ENCODE data around the gene DGKQ.
A peak's percentile ranks its signal among the peaks of the same experiment; 100 is the strongest.

The DGKQ gene

DNA sequence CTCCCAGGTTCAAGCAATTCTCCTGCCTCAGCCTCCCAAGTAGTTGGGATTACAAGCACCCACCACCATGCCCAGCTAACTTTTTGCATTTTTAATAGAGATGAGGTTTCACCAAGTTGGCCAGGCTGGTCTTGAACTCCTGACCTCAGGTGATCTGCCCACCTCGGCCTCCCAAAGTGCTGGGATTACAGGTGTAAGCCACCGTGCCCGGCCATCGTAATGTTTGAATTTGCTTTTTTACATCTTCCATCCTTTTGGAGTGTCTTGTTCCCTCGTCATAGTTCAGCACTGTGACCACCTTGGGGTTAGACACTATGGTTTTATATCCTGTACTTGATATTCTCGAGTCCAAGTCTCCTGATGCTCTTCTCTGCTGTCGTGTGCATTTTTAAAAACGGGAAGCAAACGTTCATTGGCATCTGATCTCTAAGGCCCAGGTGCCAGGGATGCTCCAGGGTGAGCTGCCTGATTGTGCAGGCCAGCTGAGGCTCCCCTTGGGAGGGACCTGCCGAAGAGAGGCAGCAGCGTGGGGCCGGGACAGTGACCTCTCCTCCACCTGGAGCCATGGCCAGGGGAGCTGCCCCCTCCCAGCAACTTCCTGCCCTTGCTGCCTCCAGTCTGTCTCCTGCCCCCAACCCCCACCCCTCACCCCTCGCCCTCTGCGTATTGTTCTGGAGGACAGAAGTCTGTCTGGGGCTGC is 16.7 kb downstream of the DGKQ start:
- intact Hi-C loops (cut with DNase I): no loop called here
- DNase-seq: peak in 3 of 42 donors; percentile 1 to 29 (median 3)

DNA sequence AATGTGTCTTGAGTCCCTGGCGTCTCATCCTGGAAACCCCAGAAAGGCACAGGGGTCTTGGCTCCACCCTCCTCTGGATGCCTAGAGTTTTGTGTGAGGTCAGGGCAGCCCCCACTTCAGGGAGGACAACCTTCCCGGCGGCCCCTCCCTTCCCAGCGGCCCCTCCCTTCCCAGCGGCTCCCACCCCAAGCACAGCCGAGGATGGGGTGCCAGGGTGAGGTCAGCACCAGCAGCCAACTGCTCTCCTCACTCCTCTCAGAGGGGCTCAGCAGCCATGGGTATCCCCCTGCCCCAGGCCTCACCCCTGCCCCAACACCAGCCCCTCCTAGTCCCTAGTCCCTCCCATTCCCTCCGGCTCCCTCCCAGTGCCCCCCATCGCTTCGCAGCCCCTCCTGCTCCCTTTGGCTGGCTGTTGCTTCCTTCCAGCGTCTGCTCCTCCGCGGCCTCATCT is 17.4 kb downstream of the DGKQ start:
- intact Hi-C loops (cut with DNase I): no loop called here
- DNase-seq: peak in 4 of 42 donors; percentile 2 to 28 (median 7)

DNA sequence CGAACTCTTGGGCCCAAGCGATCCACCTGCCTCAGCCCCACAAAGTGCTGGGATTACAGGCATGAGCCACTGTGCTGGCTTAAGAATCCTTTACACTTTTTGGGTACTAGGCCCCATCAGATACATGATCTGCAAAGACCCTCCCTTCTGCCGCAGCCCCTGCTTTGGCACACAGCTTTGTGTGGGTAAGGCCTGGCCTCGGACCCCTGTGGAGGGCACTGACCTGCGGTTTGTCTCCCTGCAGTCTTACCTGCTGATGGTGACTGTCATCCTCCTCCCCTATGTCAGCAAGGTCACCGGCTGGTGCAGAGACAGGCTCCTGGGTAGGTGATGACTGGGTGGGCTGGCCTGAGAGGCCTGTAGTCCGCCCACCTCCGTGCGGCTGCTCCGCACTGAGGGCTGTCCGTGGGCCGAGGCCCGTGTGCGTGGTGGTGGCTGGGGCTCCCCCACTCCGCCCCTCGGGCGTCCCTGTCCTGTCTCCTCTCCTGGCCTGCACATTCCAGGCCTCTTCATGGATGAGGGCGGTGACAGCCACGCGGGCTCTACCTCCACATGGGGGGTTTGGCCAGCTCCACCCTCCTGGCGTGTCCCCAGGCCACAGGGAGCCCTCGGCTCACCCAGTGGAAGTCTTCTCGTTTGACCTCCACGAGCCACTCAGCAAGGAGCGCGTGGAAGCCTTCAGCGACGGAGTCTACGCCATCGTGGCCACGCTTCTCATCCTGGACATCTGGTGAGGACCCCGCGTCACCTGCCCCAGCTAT is 18.0 kb downstream of the DGKQ start:
- DNase-seq: peak in 5 of 42 donors; percentile 0 to 26 (median 4)
- intact Hi-C loops (cut with DNase I): no loop called here

DNA sequence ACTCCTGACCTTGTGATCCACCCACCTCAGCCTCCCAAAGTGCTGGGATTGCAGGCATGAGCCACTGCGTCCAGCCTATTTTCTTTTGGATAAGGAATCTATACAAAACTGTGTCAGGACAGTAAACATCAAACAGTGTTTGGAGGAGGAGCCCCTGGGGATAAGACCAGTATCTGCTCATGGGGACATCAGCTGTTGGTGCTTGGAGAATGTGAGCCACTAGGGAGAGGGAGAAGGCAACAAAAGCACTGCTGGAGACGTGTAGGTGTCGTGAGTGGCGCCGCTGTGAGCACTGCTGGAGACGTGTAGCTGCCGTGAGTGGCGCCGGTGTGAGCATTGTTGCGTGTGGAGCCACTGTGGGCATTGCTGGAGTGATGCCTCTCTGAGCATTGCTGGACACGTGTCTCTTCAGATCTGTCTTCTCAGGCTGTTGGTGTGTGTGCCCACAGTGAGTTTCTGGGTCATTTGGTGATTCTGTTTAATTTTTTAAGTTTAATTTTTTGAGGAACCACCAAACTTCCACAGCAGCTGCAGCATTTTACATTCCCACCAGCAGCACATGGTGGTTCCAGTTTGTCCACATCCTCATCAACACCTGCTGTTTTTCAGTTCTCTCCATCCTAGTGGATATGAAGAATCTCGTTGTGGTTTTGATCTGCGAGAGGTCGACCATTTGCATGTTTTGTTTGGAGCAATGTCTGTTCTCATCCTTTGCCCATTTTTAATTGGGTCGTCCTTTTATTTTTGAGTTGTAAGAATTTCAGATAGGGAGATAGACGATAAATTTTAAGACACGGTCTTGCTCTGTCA is 19.0 kb downstream of the DGKQ start:
- peak in 7 of 42 donors; percentile 2 to 24 (median 5) for DNase-seq
- intact Hi-C loops (cut with DNase I): no loop called here

DNA sequence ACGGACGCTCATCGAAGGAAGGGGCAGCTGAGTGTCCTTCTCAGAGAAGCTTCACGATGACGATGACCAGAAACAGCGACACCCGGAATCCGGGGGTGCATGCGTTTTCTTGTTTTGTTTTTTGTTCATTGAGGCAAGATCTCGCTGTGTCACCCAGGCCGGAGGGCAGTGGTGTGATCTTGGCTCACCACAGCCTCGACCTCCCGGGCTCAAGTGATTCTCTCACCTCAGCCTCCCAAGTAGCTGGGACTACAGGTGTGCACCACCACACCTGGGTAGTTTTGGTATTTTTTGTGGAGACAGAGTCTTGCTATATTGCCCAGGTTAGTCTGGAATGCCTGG is 19.8 kb downstream of the DGKQ start:
- intact Hi-C loops (cut with DNase I): no loop called here
- peak in 8 of 42 donors; percentile 0 to 15 (median 2) for DNase-seq

DNA sequence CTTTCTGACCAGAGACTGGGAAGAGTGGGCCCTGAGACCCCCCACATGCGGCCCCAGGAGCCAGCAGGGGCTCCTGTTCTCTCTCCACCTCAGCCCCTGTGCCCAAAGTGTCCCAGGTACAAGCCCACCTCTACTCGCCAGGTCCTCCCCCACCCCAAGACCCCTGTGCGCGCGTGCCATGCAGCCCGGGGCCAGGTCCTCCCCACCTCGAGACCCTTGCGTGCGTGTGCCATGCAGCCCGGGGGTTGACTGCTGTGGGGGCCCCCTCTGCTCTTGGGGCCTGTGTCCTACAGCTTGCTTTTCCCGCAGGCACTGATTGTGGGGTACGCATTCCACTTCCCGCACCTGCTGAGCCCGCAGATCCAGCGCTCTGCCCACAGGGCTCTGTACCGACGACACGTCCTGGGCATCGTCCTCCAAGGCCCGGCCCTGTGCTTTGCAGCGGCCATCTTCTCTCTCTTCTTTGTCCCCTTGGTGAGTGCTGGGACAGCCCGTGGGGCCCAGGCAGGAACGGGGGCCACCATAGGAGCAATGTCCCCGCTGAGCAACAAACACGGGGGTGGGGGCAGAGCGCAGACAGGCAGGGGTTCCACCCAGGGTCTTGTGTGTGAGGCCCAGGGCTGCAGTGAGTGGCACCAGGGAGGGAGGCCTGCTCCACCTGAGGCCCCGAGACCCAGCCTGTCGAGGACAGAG is 20.3 kb downstream of the DGKQ start:
- intact Hi-C loops (cut with DNase I): no loop called here

DNA sequence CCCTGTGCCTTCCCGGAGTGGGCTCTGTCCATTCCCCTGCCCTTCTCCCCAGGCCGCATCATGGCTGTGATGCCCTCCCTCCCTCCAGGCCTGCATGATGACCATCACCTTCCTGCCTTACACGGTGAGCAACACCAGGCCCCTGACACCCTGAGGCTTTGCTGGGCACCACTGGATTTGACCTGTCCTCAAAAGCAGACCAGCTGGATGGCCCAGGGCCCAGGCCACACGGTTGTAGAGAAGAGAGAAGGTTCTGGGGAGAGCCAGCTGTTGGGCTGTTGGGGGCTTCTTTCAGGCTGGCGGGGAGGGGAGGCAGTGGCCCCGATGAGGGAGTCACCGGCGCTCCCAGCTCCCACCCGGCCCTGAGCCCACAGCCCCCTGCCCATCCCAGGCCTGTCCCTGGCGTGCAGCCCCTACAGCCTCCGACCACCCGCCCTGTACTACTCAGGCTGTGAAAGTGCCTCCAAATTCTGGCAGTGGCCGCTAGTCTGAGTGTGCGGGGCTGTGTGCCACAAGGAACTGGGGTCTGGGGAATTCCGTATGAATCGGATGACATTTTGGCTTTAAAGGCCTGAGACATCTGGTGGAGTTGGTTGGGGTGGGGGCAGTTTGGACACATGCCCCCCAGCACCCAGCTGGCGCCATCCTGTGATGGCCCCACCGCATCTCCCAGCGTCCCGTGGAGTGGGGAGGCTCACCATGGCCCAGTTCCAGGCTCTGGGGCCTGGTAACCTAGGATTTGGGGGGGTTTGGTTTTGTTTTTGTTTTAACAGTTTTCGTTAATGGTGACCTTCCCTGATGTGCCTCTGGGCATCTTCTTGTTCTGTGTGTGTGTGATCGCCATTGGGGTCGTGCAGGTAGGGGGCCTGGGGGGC is 21.5 kb downstream of the DGKQ start:
- intact Hi-C loops (cut with DNase I): no loop called here

More for the DNA sequence above, 20.3 kb downstream of the DGKQ start:
- DNase-seq: peak in 7 of 42 donors; percentile 1 to 14 (median 6)

DNA sequence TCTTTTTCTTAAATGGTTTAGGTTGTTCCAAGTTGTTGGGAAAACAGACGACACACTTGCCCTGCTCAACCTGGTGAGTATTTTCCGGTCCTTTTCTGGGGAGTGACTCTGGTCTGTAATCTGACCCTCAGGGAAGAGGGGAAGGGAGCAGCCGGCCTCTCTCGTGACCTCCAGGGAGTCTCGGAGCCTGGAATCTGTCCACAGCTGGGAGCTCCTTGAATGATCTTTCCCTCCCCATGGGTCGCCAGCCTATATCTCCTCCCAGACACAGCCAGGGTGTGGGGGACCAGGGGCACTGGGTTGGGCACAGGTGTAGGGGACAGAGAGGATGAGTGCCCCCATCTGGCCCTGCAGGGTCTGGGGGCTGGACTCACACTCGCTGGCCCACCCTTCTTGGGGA is 22.2 kb downstream of the DGKQ start:
- peak in 4 of 42 donors; percentile 6 to 15 (median 8) for DNase-seq

More for the DNA sequence above, 21.5 kb downstream of the DGKQ start:
- DNase-seq: peak in 8 of 42 donors; percentile 1 to 15 (median 8)

DNA sequence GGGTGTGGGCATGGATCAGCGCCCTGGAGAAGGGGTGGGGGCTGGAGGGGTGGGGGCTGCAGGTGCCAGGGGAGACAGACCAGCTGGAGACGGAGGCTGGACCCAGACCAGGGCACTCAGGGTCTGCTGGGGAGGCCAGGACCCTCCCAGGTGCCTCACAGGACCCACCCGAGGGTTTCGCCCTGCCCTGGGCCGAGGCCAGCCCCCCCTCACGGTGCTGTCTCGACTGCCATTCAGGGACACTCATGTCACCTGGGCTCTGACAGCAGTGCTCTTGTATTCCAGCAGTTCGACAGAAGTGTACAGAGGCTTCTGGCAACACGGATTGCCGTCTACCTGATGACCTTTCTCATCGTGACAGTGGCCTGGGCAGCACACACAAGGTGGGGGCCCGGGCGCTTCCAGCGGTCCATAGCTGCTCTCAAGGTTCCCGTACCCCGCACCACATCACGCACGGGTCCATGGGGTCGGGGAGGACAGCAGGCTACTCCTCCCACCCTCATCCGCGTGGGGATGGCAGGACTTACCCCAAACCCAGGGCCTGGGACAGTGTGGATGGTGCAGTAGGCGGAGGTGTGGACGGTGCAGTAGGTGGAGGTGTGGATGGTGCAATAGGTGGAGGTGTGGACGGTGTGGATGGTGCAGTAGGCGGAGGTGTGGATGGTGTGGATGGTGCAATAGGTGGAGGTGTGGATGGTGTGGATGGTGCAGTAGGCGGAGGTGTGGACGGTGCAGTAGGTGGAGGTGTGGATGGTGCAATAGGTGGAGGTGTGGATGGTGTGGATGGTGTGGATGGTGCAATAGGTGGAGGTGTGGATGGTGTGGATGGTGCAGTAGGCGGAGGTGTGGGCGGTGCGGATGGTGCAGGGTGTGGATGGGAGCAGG is 23.0 kb downstream of the DGKQ start:
- intact Hi-C loops (cut with DNase I): no loop called here
- DNase-seq: peak in 5 of 42 donors; percentile 1 to 20 (median 8)

More for the DNA sequence above, 22.2 kb downstream of the DGKQ start:
- intact Hi-C loops (cut with DNase I): no loop called here

DNA sequence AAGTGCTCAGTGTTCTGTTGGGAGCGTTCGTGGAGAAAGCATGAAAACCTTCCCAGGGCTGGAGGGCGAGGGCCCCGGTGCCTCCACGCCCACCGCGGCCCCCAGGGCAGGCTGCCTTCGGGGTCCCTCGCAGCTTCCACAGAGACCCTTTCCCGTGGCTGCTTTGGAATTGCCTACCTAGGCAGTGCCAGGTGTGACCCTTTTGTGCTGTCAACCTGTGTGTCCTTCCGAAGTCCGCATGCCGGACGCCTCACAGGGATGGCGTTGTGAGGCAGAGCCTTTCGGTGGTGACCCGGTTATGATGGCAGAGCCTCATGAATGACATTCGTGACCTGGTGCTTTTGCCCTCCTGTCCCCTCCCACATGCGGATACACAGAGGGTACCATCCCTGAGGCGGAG is 23.7 kb downstream of the DGKQ start:
- peak in 3 of 42 donors; percentile 1 to 12 (median 10) for DNase-seq
- intact Hi-C loops (cut with DNase I): no loop called here

DNA sequence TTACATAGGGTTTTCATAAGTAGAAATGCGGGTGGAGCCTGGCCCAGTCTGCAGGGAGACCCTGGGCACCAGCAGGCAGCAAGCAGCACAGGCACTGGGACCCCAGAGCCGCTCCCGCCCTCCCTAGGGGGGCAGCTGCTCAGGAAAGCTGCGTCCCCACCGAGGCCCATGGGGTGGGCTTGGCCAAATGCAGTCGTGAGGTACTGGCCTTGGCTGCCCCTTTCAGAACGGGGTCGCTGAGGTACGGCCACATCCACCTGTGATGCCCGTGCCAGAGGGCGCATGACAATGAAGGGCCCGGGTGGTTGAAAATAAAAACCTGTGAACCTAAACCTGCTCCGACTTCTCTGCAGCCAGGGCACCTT is 24.5 kb downstream of the DGKQ start:
- intact Hi-C loops (cut with DNase I): no loop called here
- DNase-seq: peak in 2 of 42 donors; percentile 1 to 14

DNA sequence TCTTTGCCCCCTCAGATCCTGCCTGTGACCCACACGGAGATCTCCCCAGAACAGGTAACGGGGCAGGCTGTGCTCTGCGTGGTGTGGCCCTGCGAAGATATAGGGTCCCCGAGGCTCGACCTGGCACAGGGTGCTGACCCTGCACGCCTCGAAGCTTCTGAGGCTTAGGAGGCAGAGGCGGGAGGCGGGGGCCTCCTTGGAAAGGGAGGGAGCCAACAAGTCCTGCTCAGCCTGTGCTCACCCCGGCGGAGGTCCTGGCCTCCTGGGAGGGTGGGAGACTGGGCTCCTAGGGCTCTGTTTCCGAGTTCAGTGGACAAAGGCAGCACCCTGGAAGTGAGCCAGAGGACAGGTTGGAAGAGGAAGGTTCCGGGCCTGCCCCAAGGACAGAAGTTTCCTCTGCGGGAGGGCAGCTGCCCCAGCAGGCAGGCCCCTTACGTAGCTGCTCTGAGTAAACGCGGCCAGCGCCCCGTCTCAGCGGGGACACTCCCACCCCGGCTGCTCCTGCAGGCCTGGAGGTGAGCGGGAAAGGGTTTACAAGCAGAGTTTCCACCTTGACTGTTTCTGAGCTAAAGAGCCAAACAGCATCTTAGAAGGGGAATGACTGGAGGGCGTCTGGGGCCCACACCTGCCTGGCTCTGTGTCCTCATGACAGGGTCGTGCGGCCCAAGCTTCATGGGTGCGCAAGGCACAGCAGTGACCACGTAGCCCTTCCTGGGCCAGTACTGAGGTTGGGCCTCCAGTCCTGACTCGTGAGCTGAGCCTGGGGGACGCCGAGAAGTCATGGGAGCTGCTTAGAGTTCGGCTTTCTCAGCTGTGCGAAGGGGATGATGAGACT is 25.1 kb downstream of the DGKQ start:
- DNase-seq: peak in 3 of 42 donors; percentile 1 to 18 (median 12)
- intact Hi-C loops (cut with DNase I): no loop called here

DNA sequence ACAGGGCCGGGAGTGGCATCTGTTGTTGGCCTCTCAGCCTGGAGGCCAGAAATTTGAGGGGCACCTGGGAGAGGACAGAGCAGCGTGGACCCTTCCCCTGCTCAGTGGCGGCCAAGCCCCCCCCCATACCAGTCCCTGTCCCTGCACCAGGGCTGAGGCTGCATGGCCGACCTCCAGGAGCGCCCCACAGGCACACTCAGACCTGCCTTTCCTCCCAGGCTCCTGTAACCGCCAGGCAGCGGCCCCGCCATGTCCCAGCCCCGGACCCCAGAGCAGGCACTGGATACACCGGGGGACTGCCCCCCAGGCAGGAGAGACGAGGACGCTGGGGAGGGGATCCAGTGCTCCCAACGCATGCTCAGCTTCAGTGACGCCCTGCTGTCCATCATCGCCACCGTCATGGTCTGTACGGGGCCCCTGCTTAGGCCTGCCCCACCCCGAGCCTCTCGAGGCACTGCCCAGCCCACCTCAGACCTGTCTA is 25.8 kb downstream of the DGKQ start:
- intact Hi-C loops (cut with DNase I): no loop called here
- DNase-seq: peak in 3 of 42 donors; percentile 2 to 25 (median 9)

DNA sequence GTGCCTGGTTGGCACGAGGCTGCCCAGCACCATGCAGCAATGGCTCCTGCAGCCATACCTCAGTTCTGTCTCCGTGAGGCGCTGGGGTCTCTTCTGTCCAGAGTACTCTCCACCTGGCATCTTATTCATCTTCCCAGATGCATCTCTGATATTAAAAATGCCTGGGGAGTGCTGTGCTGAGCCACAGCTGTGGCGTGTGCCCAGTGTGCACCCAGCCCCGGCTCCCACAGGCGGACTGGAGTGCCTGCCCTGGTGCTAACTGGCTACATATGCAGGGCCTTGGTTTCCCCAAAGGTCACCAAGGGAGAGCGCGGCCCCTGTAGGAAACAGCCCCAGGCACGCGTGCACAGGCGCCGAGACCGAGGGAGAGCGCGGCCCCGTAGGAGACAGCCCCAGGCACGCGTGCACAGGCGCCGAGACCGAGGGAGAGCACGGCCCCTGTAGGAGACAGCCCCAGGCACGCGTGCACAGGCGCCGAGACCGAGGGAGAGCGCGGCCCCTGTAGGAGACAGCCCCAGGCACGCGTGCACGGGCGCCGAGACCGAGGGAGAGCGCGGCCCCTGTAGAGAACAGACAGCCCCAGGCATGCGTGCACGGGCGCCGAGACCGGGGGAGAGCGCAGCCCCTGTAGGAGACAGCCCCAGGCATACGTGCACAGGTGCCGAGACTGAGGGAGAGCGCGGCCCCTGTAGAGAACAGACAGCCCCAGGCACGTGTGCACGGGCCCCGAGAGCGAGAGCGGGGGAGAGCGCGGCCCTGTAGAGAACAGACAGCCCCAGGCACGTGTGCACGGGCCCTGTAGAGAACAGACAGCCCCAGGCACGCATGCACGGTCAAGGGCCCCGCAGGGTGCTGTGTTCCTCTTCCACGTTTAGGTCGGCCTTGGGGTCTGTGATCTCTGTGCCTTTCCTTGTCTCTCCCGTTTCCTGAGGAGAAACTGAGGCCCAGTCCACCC is 26.6 kb downstream of the DGKQ start:
- intact Hi-C loops (cut with DNase I): no loop called here
- DNase-seq: peak in 8 of 42 donors; percentile 14 to 65 (median 31)

DNA sequence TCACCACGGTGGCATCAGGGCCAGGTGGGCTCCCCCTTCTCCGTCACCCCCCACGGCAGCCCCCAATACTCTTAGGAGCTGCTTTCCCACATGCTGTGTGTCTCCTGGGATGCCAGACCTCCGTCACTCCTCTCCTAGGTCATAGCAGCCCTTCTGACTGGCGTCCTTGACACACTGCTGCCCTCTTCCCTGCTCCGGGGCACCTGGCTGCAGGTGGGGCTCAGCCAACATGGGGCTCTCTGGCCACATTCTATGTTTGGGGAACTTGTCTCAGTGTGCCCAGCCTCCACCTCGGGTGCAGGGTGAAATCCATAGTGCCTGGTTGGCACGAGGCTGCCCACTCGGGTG is 27.3 kb downstream of the DGKQ start:
- DNase-seq: peak in 1 of 42 donors; percentile 5
- intact Hi-C loops (cut with DNase I): no loop called here
